HL-60 (cell line): ENCODE results near the gene TBX10.
A peak's percentile ranks its signal among the peaks of the same experiment; 100 is the strongest.

ENCODE experiments used
- DNase-seq, 2 experiments: peaks; one replicate each; pipeline ENCODE4 v3.0.0-alpha.2; 2010 to 2020; ENCODE audit warnings: low read depth in 1 of 2, low spot score in 1 of 2
- H3K27ac ChIP-seq: fragments of 250-450 bp; sonication (Bioruptor Pico); replicated peaks from 2 replicates; pipeline ENCODE4 v1.5.1; 2020; ENCODE audit warnings: mild to moderate bottlenecking, moderate library complexity
- H3K27me3 ChIP-seq: fragments of 250-450 bp; sonication (Bioruptor Pico); 2 replicates; pipeline ENCODE4 v1.5.1; 2021; ENCODE audit warnings: mild to moderate bottlenecking, moderate library complexity; ENCODE audit not compliant: insufficient read depth, poor library complexity, severe bottlenecking
- H3K4me3 ChIP-seq: replicated peaks from 2 replicates; pipeline ENCODE4 v1.5.1; 2011; ENCODE audit warnings: mild to moderate bottlenecking, control low read depth, low read length; ENCODE audit not compliant: insufficient read depth
- GABPA ChIP-seq: IDR thresholded peaks from 2 replicates; pipeline ENCODE4 v1.6.1; 2012; ENCODE audit warnings: low read depth
- POLR2AphosphoS5 ChIP-seq: IDR thresholded peaks from 2 replicates; pipeline ENCODE4 v1.6.1; 2012; ENCODE audit warnings: low read depth
- REST ChIP-seq: IDR thresholded peaks from 2 replicates; pipeline ENCODE4 v1.6.1; 2012; ENCODE audit warnings: low read depth; ENCODE audit not compliant: insufficient replicate concordance
- SPI1 ChIP-seq: IDR thresholded peaks from 2 replicates; pipeline ENCODE4 v1.6.1; 2012; ENCODE audit warnings: low read depth, mild to moderate bottlenecking, borderline replicate concordance
- TF ChIP-seq, protein P1 (sequence below): IDR thresholded peaks from one replicate; pipeline ENCODE4 v1.5.1; 2011; ENCODE audit warnings: low read length, control low read depth, inconsistent platforms; ENCODE audit not compliant: insufficient read depth

The TBX10 gene

DNA sequence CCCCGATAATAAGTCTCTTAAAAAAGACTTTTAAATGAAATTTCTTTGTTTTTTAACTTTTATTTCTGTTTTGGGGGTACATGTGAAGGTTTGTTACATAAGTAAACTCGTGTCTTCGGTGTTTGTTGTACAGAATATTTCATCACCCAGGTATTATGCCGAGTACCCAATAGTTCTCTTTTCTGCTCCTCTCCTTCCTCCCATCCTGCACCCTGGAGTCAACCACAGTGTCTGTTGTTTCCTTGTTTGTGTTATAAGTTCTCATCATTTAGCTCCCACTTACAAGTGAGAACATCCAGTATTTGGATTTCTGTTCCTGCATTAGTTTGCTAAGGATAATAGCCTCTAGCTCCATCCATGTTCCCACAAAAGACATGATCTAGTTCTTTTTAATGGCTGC is 57.6 kb downstream of the TBX10 start:
- H3K27ac ChIP-seq = peak overlapping the region; percentile 82
- no peaks in the 10 kb centered on the region for H3K27me3 ChIP-seq
- peak in 1 of 2 experiments; percentile 58 for DNase-seq
- TF ChIP-seq, protein P1, sequence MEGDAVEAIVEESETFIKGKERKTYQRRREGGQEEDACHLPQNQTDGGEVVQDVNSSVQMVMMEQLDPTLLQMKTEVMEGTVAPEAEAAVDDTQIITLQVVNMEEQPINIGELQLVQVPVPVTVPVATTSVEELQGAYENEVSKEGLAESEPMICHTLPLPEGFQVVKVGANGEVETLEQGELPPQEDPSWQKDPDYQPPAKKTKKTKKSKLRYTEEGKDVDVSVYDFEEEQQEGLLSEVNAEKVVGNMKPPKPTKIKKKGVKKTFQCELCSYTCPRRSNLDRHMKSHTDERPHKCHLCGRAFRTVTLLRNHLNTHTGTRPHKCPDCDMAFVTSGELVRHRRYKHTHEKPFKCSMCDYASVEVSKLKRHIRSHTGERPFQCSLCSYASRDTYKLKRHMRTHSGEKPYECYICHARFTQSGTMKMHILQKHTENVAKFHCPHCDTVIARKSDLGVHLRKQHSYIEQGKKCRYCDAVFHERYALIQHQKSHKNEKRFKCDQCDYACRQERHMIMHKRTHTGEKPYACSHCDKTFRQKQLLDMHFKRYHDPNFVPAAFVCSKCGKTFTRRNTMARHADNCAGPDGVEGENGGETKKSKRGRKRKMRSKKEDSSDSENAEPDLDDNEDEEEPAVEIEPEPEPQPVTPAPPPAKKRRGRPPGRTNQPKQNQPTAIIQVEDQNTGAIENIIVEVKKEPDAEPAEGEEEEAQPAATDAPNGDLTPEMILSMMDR = no peak
- TF ChIP-seq GABPA = no peak
- TF ChIP-seq REST = no peak
- no peak for TF ChIP-seq SPI1
- no peak for TF ChIP-seq POLR2AphosphoS5
- H3K4me3 ChIP-seq = no peak overlapping the region

DNA sequence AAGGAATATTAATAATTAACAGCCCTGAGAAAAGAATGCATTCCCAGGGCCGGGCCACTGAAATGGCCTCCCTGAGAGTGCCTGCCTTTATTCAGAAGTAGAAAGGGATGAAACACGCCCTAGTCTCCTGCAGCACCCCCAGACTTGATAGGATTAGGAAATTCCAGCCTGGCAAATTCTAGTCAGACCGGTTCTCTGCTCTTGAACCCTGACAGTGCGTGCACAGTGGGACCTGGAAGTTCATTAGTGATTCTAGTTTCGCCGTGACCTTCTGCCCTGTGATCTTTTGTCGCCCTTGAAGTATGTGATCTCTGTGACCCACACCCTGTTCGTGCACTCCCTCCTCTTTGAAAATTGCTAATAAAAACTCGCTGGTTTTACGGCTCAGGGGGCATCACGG is 58.1 kb downstream of the TBX10 start:
- H3K27ac ChIP-seq = no peak overlapping the region

More for the DNA sequence above, 58.1 kb downstream of the TBX10 start:
- Histone ChIP-seq H3K27me3 (no peaks in the 10 kb centered on the region), H3K4me3 (no peak overlapping the region)
- TF ChIP-seq POLR2AphosphoS5 (no peak), GABPA (no peak), REST (no peak), SPI1 (no peak)
- TF ChIP-seq, protein P1 = no peak
- no peak for DNase-seq
